OCI-LY7 (cell line): ENCODE results near the gene FAM110C. TPM values are rescaled to one million over a fixed set of nuclear protein-coding genes. Genes with fewer than 3 reads are reported as not detected.

ENCODE experiments used
- BruUV-seq: library from RNA; stranded (reverse); fragments of 400-500 nt; replicated peaks from 2 replicates; lab custom pipeline; 2021; lab: Mats Ljungman, UMichigan
- CTCF ChIA-PET: fragments of 300-600 bp; sonication (Branson Sonifier 250); formaldehyde crosslinking; loops from one replicate; lab custom pipeline; 2022; ENCODE audit warnings: antibody characterized with exemption; ENCODE audit not compliant: unreplicated experiment; lab: Charles Lee
- POLR2A ChIA-PET: fragments of 300-600 bp; sonication (Branson Sonifier 250); formaldehyde crosslinking; loops from one replicate; lab custom pipeline; 2022; ENCODE audit warnings: antibody characterized with exemption; lab: Charles Lee
- DNase-seq: peaks from one replicate; pipeline ENCODE4 v3.0.0-alpha.2; 2015; ENCODE audit warnings: low spot score
- H2AFZ ChIP-seq: fragments of 200-600 bp; sonication (generic), shearing (Covaris generic); 2 replicates; pipeline ENCODE4 v1.6.1; 2014; ENCODE audit warnings: mild to moderate bottlenecking, antibody characterized with exemption, low read length, moderate library complexity
- H3K27ac ChIP-seq: fragments of 200-600 bp; sonication (generic); 2 replicates; pipeline ENCODE4 v1.5.1; 2014; ENCODE audit warnings: mixed run types, low read depth, mild to moderate bottlenecking, moderate library complexity, low read length, inconsistent platforms; ENCODE audit not compliant: poor library complexity, severe bottlenecking
- H3K36me3 ChIP-seq: fragments of 200-600 bp; sonication (generic); 2 replicates; pipeline ENCODE4 v1.6.1; 2014; ENCODE audit warnings: mild to moderate bottlenecking, antibody characterized with exemption, low read length, moderate library complexity, mixed read lengths; ENCODE audit not compliant: insufficient read depth
- H3K4me1 ChIP-seq: fragments of 200-600 bp; sonication (generic); 2 replicates; pipeline ENCODE4 v1.5.1; 2014; ENCODE audit warnings: mild to moderate bottlenecking, low read length; ENCODE audit not compliant: insufficient read depth, poor library complexity, severe bottlenecking
- H3K4me2 ChIP-seq: fragments of 200-600 bp; sonication (generic); 2 replicates; pipeline ENCODE4 v1.6.1; 2014; ENCODE audit warnings: mild to moderate bottlenecking, low read length
- H3K4me3 ChIP-seq: fragments of 200-600 bp; sonication (generic); 2 replicates; pipeline ENCODE4 v1.5.1; 2014; ENCODE audit warnings: mild to moderate bottlenecking, low read depth, low read length; ENCODE audit not compliant: poor library complexity, severe bottlenecking
- H3K79me2 ChIP-seq: fragments of 200-600 bp; sonication (generic); 2 replicates; pipeline ENCODE4 v1.6.1; 2016; ENCODE audit warnings: low read depth, mild to moderate bottlenecking, low read length, moderate library complexity, mixed read lengths; ENCODE audit not compliant: insufficient read depth
- H3K9me2 ChIP-seq: fragments of 200-600 bp; sonication (generic); 2 replicates; pipeline ENCODE4 v1.6.1; 2016; ENCODE audit warnings: mild to moderate bottlenecking, low read length, mixed read lengths; ENCODE audit not compliant: insufficient read depth
- H3K9me3 ChIP-seq: fragments of 200-600 bp; sonication (generic); 2 replicates; pipeline ENCODE4 v1.6.1; 2014; ENCODE audit warnings: mild to moderate bottlenecking, mixed run types, low read length, mixed read lengths
- H4K20me1 ChIP-seq: fragments of 200-600 bp; sonication (generic); 2 replicates; pipeline ENCODE4 v1.6.1; 2014; ENCODE audit warnings: mild to moderate bottlenecking, antibody characterized with exemption, low read length, moderate library complexity, mixed read lengths; ENCODE audit not compliant: insufficient read depth
- CTCF ChIP-seq: fragments of 200-600 bp; sonication (generic); conservative IDR thresholded peaks from 2 replicates; pipeline ENCODE4 v1.5.1; 2014; ENCODE audit warnings: mild to moderate bottlenecking, antibody characterized with exemption, low read length, moderate library complexity, mixed read lengths
- EZH2phosphoT487 ChIP-seq: fragments of 200-600 bp; sonication (generic); IDR thresholded peaks from 2 replicates; pipeline ENCODE4 v1.6.1; 2018; ENCODE audit warnings: low read depth, borderline replicate concordance, mild to moderate bottlenecking, mixed run types, antibody characterized with exemption, low read length, moderate library complexity, mixed read lengths
- intact Hi-C: fragments of 100-400 bp; cut with micrococcal nuclease; formaldehyde crosslinking; loops from one replicate; pipeline ENCODE4 v1.10.0; 2022; ENCODE audit not compliant: unreplicated experiment
- total RNA-seq, 2 experiments: library from RNA; depleted of rRNA in 1 of 2; stranded (reverse); fragments of >200 nt in 1 of 2; shearing (Covaris generic) in 1 of 2; gene quantifications; 2 replicates each; pipeline ENCODE4 v1.2.3, GENCODE V29; 2014 to 2022

The FAM110C gene
- total RNA-seq, 2 experiments from 2014 or later, result not detected

DNA sequence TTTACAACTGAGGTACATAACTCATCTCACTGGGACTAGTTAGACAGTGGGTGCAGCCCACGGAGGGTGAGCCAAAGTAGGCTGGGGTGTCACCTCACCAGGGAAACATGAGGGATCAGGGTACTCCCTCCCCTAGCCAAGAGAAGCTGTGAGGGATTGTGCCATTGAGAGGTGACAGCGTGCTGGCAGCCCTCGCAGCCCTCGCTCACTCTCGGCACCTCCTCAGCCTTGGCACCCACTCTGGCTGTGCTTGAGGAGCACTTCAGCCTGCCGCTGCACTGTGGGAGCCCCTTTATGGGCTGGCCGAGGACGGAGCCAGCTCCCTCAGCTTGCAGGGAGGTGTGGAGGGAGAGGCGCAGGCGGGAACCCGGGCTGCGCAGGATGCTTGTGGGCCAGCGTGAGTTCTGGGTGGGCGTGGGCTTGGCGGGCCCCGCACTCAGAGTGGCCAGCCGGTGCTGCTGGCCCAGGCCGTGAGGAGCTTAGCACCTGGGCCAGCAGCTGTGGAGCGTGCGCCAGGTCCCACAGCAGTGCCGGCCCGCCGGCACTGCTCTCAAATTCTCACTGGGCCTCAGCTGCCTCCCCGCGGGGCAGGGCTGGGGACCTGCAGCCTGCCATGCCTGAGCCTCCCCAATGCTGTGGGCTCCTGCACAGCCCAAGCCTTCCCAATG lies 44.5 kb upstream of the FAM110C start:
- Histone ChIP-seq H3K9me3 (no peaks in the 10 kb centered on the region), H3K4me3 (no peak overlapping the region), H3K27ac (no peak overlapping the region), H3K79me2 (no peaks in the 10 kb centered on the region), H3K4me1 (no peaks in the 10 kb centered on the region), H2AFZ (no peak overlapping the region), H3K9me2 (no peaks in the 10 kb centered on the region), H4K20me1 (no peaks in the 10 kb centered on the region), H3K4me2 (no peak overlapping the region), H3K36me3 (no peaks in the 10 kb centered on the region)
- no TSS peak for BruUV-seq
- TF ChIP-seq EZH2phosphoT487 (no peak), CTCF (no peak)
- CTCF ChIA-PET, result no interaction called here
- POLR2A ChIA-PET, result no interaction called here
- no peak for DNase-seq
- intact Hi-C loops, result no loop called here

GRCh38 chr2:85761-86160 lies 39.5 kb upstream of the FAM110C start:
- Histone ChIP-seq H3K79me2 (no peaks in the 10 kb centered on the region), H3K4me1 (no peaks in the 10 kb centered on the region), H3K4me3 (no peak overlapping the region), H3K36me3 (no peaks in the 10 kb centered on the region), H4K20me1 (no peaks in the 10 kb centered on the region), H3K9me3 (no peaks in the 10 kb centered on the region), H3K27ac (no peak overlapping the region), H3K9me2 (no peaks in the 10 kb centered on the region), H3K4me2 (no peak overlapping the region), H2AFZ (no peak overlapping the region)
- POLR2A ChIA-PET, result no interaction called here
- no TSS peak for BruUV-seq
- CTCF ChIA-PET, result no interaction called here
- intact Hi-C loops, result no loop called here
- DNase-seq, result no peak
- TF ChIP-seq EZH2phosphoT487 (no peak), CTCF (no peak)

- H3K79me2 ChIP-seq, result no peaks in the 10 kb centered on the region
- POLR2A ChIA-PET, result interaction anchor here (0.6 kb wide), 1 partner anchor 900 kb away, joined by 7 read pairs; no protein-coding TSS in a partner anchor
- no TSS peak for BruUV-seq
- no peak for TF ChIP-seq CTCF
- TF ChIP-seq EZH2phosphoT487, result no peak
- H2AFZ ChIP-seq, result no peak overlapping the region
- CTCF ChIA-PET, result no interaction called here
- H4K20me1 ChIP-seq, result no peaks in the 10 kb centered on the region
- intact Hi-C loops, result no loop called here
- H3K9me3 ChIP-seq, result no peaks in the 10 kb centered on the region
- no peaks in the 10 kb centered on the region for H3K9me2 ChIP-seq
- no peaks in the 10 kb centered on the region for H3K4me1 ChIP-seq
- no peak for DNase-seq
- no peak overlapping the region for H3K27ac ChIP-seq
- no peaks in the 10 kb centered on the region for H3K36me3 ChIP-seq
- H3K4me2 ChIP-seq, result no peak overlapping the region
- H3K4me3 ChIP-seq, result no peak overlapping the region
These were observed 37.8 kb upstream of the FAM110C start for GRCh38 chr2:84121-84520.
